ENCODE results near the gene GRIA3.
"Not testable (repeated sequence)": the region's sequence is repeated elsewhere in the genome, so short reads cannot be mapped to it uniquely, and the experiment has no call there.

GRIA3 gene

GRCh38 chrX:123361371-123361770 is 177.3 kb downstream of the GRIA3 start:
- no peak for DNase-seq

GRCh38 chrX:123386196-123386595 is 202.1 kb downstream of the GRIA3 start:
- DNase-seq = not testable (repeated sequence)

- no peak for DNase-seq
Measured at GRCh38 chrX:123392921-123393320, 208.8 kb downstream of the GRIA3 start.

GRCh38 chrX:123399709-123400108 is 215.6 kb downstream of the GRIA3 start:
- DNase-seq = no peak

- DNase-seq = no peak
Measured at GRCh38 chrX:123405231-123405630, 221.2 kb downstream of the GRIA3 start.

- no peak for DNase-seq
Measured at GRCh38 chrX:123408821-123409737, 225.0 kb downstream of the GRIA3 start.

- peak; percentile 40 for DNase-seq
Measured at GRCh38 chrX:123422875-123423274, 238.8 kb downstream of the GRIA3 start.

GRCh38 chrX:123424546-123424945 is 240.5 kb downstream of the GRIA3 start:
- no peak for DNase-seq

GRCh38 chrX:123425471-123425870 is 241.4 kb downstream of the GRIA3 start:
- DNase-seq = no peak

GRCh38 chrX:123425904-123426303 is 241.8 kb downstream of the GRIA3 start:
- DNase-seq = peak; percentile 48

- DNase-seq = no peak
Measured at GRCh38 chrX:123432361-123433150, 248.5 kb downstream of the GRIA3 start.

GRCh38 chrX:123436512-123437136 is 252.5 kb downstream of the GRIA3 start:
- DNase-seq = no peak

GRCh38 chrX:123439926-123440325 is 255.8 kb downstream of the GRIA3 start:
- not testable (repeated sequence) for DNase-seq

- no peak for DNase-seq
Measured at GRCh38 chrX:123442764-123443163, 258.7 kb downstream of the GRIA3 start.

- no peak for DNase-seq
Measured at GRCh38 chrX:123447506-123447905, 263.4 kb downstream of the GRIA3 start.

GRCh38 chrX:123449335-123449734 is 265.3 kb downstream of the GRIA3 start:
- DNase-seq = no peak

GRCh38 chrX:123450222-123450621 is 266.1 kb downstream of the GRIA3 start:
- DNase-seq = no peak

- DNase-seq = no peak
Measured at GRCh38 chrX:123454712-123455431, 270.8 kb downstream of the GRIA3 start.

GRCh38 chrX:123455693-123456092 is 271.6 kb downstream of the GRIA3 start:
- no peak for DNase-seq

- no peak for DNase-seq
Measured at GRCh38 chrX:123464709-123465108, 280.6 kb downstream of the GRIA3 start.

- DNase-seq = no peak
Measured at GRCh38 chrX:123468481-123468880, 284.4 kb downstream of the GRIA3 start.

- DNase-seq = no peak
Measured at GRCh38 chrX:123475068-123475724, 291.1 kb downstream of the GRIA3 start.
